WTC11 (cell line): ENCODE data around the gene ZNF561.

Experiments
- FOXK1 ChIP-seq: sonication (generic); formaldehyde crosslinking; IDR thresholded peaks from 2 replicates; pipeline ENCODE4 v1.8.0; 2022; ENCODE audit warnings: mild to moderate bottlenecking, moderate library complexity, missing genetic modification reagents
- GTF2I ChIP-seq: fragments of 250-450 bp; sonication (Bioruptor Pico); conservative IDR thresholded peaks from 2 replicates; pipeline ENCODE4 v1.4.0; 2021; ENCODE audit warnings: mild to moderate bottlenecking
- HMGA2 ChIP-seq: fragments of 250-450 bp; sonication (Bioruptor Pico); IDR thresholded peaks from 2 replicates; pipeline ENCODE4 v1.4.0; 2021; ENCODE audit warnings: mild to moderate bottlenecking, moderate library complexity
- TP53 ChIP-seq: sonication (generic); formaldehyde crosslinking; IDR thresholded peaks from 2 replicates; pipeline ENCODE4 v1.8.1; 2023; ENCODE audit warnings: mild to moderate bottlenecking, missing genetic modification reagents
- ZNF138 ChIP-seq: sonication (generic); formaldehyde crosslinking; conservative IDR thresholded peaks from 2 replicates; pipeline ENCODE4 v1.8.1; 2022; ENCODE audit warnings: mild to moderate bottlenecking, moderate library complexity, missing genetic modification reagents
- TF ChIP-seq, protein P1 (sequence below): fragments of 200-600 bp; IDR thresholded peaks from 2 replicates; pipeline ENCODE4 v1.8.0; 2022; ENCODE audit warnings: antibody characterized with exemption

DNA sequence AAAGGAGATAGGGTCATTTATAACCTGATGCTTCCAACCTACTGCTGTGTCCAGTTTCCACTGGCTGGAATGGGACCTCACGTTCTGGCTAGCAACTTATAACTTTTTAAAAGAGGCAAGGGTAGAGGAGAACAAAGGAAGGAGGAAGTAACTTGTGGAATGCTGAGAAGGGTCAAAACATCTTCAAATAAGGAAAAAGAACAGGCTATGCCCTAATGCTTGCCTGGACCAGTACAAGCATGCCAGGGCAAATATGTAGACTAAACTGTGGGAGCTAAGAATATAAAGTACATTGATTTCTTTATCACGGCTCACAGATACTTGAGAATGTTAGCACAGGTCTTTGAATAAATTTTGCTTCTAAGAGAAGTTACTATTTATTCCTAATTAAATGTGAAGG lies 1.5 kb upstream of the ZNF561 start:
- TF ChIP-seq, protein P1, sequence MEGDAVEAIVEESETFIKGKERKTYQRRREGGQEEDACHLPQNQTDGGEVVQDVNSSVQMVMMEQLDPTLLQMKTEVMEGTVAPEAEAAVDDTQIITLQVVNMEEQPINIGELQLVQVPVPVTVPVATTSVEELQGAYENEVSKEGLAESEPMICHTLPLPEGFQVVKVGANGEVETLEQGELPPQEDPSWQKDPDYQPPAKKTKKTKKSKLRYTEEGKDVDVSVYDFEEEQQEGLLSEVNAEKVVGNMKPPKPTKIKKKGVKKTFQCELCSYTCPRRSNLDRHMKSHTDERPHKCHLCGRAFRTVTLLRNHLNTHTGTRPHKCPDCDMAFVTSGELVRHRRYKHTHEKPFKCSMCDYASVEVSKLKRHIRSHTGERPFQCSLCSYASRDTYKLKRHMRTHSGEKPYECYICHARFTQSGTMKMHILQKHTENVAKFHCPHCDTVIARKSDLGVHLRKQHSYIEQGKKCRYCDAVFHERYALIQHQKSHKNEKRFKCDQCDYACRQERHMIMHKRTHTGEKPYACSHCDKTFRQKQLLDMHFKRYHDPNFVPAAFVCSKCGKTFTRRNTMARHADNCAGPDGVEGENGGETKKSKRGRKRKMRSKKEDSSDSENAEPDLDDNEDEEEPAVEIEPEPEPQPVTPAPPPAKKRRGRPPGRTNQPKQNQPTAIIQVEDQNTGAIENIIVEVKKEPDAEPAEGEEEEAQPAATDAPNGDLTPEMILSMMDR, result no peak
- TF ChIP-seq ZNF138 (no peak), TP53 (CRISPR knock-in tag) (no peak), FOXK1 (CRISPR knock-in tag) (no peak), HMGA2 (CRISPR knock-in tag) (no peak), GTF2I (CRISPR knock-in tag) (no peak)
